ENCODE results near the gene MARS1. TPM values are rescaled to one million over a fixed set of nuclear protein-coding genes. Genes with fewer than 3 reads are reported as not detected.

The MARS1 gene
- total and polyA plus RNA-seq, 2 experiments from 2014 or later = 266 to 351 TPM

DNA sequence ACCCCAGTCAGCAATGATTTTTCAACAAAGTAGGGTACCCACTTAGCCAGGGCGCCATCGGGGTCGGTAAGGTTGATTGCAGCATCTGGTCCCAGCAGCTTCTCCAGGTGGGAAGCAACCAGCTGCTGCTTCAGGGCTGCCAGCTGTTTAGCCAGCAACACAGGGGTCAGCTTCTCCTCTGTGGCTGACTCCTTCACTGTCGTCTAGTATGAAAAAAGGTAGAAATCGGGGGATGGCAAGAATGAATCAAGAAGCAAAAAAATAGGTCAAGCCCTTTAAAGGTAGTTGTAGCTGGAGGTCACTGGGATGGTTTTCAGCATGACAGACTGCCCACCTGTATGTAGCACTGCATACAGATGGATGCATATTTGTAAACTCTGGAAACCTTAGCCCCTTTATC, 46.4 kb downstream of the MARS1 start:
- H3K9me2 ChIP-seq (ENCODE audit: insufficient read depth) = no peaks in the 10 kb centered on the region
- Mint-ChIP-seq H3K27me3 (ENCODE audit: insufficient read depth, low read depth, poor library complexity) (peaks cover 7% of the 10 kb centered on the region), H3K9me3 (no peaks in the 10 kb centered on the region), H3K4me1 (peaks cover 19% of the 10 kb centered on the region), H3K4me3 (no peak overlapping the region), H3K27ac (no peak overlapping the region), H3K36me3 (ENCODE audit: low read depth) (peaks cover 59% of the 10 kb centered on the region)
- H3K79me2 ChIP-seq (replicated peaks; ENCODE audit: insufficient read depth) = no peaks in the 10 kb centered on the region
- TF ChIP-seq EZH2 (IDR thresholded peaks at IDR 0.05; ENCODE audit: low read depth, unreplicated experiment) (no peak), ZNF331 (CRISPR knock-in tag; IDR thresholded peaks at IDR 0.05; ENCODE audit: low read depth) (no peak), ETS1 (IDR thresholded peaks at IDR 0.05) (no peak), CREB1 (CRISPR knock-in tag; IDR thresholded peaks at IDR 0.05; ENCODE audit: low read depth) (no peak), EZH2phosphoT487 (IDR thresholded peaks at IDR 0.05; ENCODE audit: unreplicated experiment) (no peak), POLR2AphosphoS5 (IDR thresholded peaks at IDR 0.05; ENCODE audit: low read depth) (no peak), ZNF462 (CRISPR knock-in tag; IDR thresholded peaks at IDR 0.05) (no peak), STAT1 (IDR thresholded peaks at IDR 0.05; ENCODE audit: unreplicated experiment) (no peak), REST (IDR thresholded peaks at IDR 0.05; ENCODE audit: unreplicated experiment) (no peak), NANOG (IDR thresholded peaks at IDR 0.05; ENCODE audit: borderline replicate concordance) (no peak)
- no peak for DNase-seq (ENCODE audit: low spot score)
- H2AFZ ChIP-seq = no peak overlapping the region
- H3K27ac ChIP-seq (ENCODE audit: low read depth) = no peak overlapping the region
- no peaks in the 10 kb centered on the region for H3K27me3 ChIP-seq (ENCODE audit: insufficient read depth)
- 0 out of 2 replicates have a peak, but pooled peaks cover 12% of the 10 kb centered on the region for H3F3A ChIP-seq (replicated peaks; ENCODE audit: low read depth)
- peaks cover 9% of the 10 kb centered on the region for H4K20me1 ChIP-seq (replicated peaks; ENCODE audit: insufficient read depth)
- H3K4me3 ChIP-seq = no peak overlapping the region
- H3K36me3 ChIP-seq (ENCODE audit: insufficient read depth) = peaks cover 20% of the 10 kb centered on the region
- no peak overlapping the region for H3K4me2 ChIP-seq
- no peak for ATAC-seq
- H3K4me1 ChIP-seq (ENCODE audit: insufficient read depth) = no peaks in the 10 kb centered on the region

Measured in GM23338 (cell line).